Measurements from ENCODE around the gene PPP1R10.

DNA sequence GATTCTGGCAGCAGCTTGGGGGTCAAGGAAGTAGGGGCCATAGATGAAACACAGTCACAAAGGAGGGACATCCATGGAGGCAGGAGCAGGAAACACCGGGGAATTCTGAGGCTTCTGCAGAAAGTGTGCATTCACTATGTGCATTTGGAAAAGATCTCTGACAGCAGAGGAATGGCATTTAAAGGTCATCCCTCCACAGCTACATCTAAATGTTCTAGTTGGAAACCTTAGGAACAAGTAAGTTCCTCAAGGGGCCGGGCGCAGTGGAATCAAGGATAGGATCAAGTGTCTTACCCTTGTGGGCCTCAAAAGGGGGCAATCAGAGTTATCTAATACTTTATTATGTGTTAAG lies 38.7 kb upstream of the PPP1R10 start:
- TF ChIP-seq, protein P1, sequence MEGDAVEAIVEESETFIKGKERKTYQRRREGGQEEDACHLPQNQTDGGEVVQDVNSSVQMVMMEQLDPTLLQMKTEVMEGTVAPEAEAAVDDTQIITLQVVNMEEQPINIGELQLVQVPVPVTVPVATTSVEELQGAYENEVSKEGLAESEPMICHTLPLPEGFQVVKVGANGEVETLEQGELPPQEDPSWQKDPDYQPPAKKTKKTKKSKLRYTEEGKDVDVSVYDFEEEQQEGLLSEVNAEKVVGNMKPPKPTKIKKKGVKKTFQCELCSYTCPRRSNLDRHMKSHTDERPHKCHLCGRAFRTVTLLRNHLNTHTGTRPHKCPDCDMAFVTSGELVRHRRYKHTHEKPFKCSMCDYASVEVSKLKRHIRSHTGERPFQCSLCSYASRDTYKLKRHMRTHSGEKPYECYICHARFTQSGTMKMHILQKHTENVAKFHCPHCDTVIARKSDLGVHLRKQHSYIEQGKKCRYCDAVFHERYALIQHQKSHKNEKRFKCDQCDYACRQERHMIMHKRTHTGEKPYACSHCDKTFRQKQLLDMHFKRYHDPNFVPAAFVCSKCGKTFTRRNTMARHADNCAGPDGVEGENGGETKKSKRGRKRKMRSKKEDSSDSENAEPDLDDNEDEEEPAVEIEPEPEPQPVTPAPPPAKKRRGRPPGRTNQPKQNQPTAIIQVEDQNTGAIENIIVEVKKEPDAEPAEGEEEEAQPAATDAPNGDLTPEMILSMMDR (IDR thresholded peaks at IDR 0.05; ENCODE audit: insufficient read depth, low read length, poor library complexity, severe bottlenecking) = no peak
- TF ChIP-seq EZH2phosphoT487 (conservative IDR thresholded peaks at IDR 0.05; ENCODE audit: low read length) = no peak
